Measurements from ENCODE around the gene NEU2.
"Not testable (repeated sequence)": the region's sequence is repeated elsewhere in the genome, so short reads cannot be mapped to it uniquely, and the experiment has no call there.

The NEU2 gene

GRCh38 chr2:233010569-233011267, 21.8 kb upstream of the NEU2 start:
- DNase-seq, result no peak

DNA sequence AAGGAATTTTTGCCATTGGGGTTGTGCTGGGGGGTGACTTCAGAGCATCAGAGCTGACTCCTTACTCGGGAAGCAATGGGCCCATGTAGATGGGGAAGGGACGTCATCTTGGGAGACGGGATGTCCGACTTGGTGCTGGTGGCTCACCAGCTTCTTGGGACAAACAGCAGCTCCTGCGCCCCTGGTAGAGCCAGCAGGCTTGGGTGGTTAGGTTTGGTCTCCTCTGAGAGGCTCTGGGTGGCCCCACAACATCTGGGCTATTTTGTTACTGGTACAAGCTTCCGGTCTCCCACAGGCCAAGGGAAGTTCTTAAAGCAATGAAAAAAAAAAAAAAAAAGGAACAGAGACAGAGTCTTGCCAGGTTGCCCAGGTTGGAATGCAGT, 21.2 kb upstream of the NEU2 start:
- no peak for DNase-seq

- DNase-seq, result no peak
Measured at GRCh38 chr2:233011702-233012131, 20.8 kb upstream of the NEU2 start.

- DNase-seq, result no peak
Measured at GRCh38 chr2:233012301-233012971, 20.0 kb upstream of the NEU2 start.

DNA sequence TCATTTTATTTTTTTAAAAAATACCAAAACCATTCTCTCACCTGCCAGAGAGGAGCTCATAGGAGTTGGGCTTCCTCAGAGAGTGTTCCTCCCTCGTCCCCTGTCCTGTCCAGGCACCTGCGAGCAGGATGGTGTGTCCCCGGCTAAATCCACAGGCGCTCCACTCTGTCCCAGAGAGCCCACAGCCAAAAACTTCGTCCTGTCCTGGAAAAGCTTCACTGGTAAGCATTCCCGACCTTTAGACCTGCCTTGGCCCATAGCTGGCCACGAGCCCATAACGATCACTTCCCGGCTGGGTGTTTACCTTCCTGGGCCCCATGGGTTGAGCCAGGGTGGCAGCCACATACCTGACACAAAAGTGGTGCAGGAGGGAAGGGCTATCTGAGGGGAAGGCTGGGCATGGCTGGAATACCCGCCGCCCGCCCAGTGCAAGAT, 19.4 kb upstream of the NEU2 start, which contains the start of gene NGEF:
TSS of gene NGEF (minus strand) at position 230 of the 435 bp plus-strand sequence. CDS start 38,366 bp downstream, outside the sequence.
- no peak for DNase-seq

DNA sequence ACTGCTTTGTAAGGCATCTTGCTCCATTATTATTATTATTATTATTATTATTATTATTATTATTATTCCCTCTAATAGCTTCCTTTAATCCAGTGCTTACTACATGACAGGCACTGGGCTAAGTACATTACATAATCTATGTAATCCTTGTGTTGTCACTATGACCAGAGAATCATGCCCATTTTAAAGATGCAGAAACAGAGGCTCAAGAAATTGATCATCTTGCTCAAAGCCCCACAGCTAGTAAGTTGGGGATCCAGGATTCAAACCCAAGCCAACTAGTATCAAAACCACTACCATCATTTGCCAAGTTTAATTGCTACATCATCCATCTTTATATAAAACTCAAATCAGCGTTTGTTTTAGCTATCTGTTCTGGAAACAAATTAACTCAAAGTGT, 18.8 kb upstream of the NEU2 start:
- DNase-seq, result no peak

DNA sequence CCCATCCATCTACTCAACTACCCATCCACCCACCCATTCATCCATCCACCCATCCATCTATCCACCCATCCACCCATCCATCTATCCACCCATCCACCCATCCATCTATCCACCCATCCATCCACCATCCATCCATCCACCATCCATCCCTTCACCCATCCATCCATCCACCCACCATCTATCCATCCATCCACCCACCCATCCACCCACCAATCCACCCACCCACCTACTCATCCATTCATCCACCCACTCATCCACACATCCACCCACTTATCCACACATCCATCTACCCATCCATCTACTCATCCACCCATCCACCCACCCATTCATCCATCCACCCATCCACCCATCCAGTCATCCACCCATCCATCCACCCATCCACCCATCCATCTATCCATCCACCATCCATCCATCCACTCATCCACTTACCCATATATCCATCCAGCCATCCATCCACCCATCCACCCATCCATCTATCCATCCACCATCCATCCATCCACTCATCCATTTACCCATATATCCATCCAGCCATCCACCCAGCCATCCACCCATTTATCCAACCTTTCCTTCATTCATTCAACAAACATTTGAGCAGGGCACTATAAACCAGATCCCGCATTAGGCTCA, 17.3 kb upstream of the NEU2 start:
- no peak for DNase-seq

- DNase-seq, result no peak
Measured at GRCh38 chr2:233017947-233018346, 14.5 kb upstream of the NEU2 start.

DNA sequence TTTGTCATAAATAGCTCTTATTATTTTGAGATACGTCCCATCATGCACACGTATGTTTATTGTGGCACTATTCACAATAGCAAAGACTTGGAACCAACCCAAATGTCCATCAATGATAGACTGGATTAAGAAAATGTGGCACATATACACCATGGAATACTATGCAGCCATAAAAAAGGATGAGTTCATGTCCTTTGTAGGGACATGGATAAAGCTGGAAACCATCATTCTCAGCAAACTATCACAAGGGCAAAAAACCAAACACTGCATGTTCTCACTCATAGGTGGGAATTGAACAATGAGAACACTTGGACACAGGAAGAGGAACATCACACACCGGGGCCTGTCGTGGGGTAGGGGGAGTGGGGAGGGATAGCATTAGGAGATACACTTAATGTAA, 12.9 kb upstream of the NEU2 start:
- DNase-seq, result not testable (repeated sequence)

DNA sequence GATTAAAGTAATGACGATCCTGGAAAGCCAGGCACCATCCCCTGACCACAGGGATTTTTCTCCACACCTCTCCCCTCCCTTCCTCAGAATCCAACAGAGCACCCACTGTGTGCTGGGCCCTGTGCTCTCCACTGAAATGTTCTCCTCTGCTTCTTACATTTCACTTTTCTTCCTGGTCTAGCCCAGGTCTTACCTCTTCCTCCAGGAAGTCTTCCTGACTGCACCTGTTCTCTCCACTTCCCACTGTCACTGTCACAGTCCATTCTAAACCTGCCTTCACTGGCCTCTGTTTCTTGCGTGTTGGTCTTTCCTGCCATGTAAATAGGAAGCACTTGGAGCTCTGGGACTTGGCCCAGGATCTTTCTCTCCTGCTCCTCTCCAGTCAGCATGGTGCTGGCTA, 12.0 kb upstream of the NEU2 start:
- DNase-seq, result no peak

DNA sequence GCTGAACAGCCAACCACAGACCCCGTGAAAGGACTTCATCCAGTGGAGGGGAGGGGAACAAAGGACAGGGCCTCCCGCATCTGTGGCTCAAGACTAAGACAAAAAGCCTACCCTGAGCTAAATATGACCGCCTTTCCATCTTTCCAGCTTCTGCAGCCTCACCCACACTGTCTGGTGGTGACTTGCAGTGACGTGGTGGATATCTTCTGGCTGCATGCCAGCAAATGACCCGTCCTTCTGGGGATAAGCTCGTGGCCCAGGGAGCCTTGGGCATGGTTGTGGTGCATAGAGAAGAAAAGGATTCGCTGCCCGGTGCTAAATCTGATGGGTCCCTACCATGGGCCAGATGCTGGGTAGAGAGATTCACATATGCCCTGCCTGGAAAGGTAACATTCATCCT, 10.7 kb upstream of the NEU2 start:
- DNase-seq, result no peak

DNA sequence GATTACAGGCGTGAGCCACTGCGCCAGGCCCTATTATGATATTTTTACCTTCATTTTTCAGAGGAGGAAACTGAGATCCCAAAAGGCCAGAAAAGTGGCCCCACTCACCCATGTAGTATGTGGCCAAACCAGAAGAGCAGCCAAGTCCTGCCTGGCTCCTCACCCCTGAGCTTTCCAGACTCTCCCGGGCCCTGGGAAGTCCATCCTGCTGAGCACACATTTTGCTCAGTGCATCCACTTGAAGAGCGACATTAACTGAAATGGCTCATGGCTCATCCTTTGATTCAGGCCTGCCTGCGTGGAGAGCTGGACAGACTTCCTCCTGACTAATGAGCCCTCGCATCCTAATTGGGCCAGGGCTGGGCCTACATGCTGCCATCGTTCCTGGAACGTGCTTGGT, 9.9 kb upstream of the NEU2 start:
- DNase-seq, result no peak

- DNase-seq, result no peak
Measured at GRCh38 chr2:233023007-233023760, 9.3 kb upstream of the NEU2 start.

DNA sequence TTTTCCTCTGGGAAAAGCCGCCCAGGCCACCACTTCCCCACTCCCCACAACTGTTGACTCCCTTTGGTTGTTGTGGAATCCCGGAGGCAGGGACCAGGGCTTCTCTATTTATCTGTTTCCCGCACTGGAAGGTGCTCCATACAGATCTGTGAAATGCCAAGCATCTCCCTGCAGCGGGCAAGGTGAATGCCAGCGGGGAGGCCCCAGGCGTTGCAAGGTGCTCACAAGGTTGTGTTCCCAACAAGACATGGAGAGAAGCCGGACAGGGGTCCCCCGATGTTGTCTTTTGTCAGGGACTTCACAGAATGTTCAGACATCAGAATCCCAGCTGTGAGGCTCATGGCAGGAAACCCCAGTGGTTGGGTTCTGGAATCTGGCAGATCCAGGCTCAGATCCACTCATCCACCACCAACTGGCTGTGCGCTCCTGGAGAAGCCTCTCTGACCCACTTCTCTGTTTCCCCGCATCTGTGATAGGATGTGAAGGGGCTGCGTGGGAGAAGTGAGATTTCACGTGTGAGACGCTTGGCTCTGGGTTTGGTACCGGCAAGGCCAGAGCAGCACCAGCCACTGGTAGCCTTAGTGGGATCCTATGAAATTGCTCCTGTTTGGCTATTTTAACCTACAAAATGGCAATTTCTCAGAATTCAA, 8.6 kb upstream of the NEU2 start:
- DNase-seq, result no peak

GRCh38 chr2:233025706-233026105, 6.8 kb upstream of the NEU2 start:
- no peak for DNase-seq

GRCh38 chr2:233026198-233026813, 6.2 kb upstream of the NEU2 start:
- DNase-seq, result no peak

GRCh38 chr2:233029321-233029720, 3.2 kb upstream of the NEU2 start:
- no peak for DNase-seq

DNA sequence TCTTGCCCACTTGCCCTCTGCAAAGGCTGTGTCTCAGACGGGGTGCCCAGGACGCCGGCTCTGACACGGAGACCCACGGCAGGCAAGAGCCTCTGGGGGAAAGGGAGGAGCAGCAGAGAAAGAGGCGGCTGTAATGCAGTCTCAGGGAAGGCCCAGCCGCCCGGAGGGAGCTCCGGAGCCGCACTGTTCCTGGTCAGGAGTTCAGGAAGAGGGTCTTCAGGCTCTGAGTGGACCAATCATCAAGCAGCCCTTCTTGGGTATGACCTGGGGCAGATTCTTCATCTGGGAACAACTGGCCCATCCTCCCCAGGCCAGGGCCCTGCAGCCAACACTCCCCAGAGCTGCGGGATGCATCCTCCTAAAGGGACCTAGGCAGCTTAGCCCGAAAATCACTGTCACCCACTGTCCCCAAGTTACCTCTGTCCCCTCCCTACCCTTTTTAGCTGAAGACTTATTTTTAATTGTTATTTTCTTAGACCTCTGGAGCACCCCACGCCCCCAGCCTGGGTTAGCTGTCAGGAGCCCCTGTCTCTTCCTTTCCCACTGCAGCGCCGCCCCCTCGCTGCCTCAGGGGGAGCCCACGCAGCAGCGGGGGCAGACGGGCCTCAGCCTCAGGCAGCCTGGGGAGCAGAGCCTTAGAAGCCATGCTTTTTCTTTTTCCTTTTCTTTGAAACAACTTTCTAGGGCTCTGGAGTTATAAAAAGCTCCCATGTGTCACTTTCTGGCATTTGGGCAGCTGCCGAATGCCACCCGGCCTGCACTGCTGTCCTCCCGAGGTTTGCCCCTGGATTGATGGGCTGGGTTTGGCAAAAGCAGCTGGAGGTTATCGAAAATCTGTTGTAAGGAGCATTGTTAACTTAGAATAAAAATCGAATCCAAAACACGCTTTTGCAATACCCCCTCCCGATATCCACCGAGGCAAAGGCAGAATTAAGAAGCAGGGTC, 644 bp upstream of the NEU2 start:
- DNase-seq, result no peak

- peak; percentile 10 for DNase-seq
Measured at GRCh38 chr2:233033672-233034071, 1.2 kb downstream of the NEU2 start.

DNA sequence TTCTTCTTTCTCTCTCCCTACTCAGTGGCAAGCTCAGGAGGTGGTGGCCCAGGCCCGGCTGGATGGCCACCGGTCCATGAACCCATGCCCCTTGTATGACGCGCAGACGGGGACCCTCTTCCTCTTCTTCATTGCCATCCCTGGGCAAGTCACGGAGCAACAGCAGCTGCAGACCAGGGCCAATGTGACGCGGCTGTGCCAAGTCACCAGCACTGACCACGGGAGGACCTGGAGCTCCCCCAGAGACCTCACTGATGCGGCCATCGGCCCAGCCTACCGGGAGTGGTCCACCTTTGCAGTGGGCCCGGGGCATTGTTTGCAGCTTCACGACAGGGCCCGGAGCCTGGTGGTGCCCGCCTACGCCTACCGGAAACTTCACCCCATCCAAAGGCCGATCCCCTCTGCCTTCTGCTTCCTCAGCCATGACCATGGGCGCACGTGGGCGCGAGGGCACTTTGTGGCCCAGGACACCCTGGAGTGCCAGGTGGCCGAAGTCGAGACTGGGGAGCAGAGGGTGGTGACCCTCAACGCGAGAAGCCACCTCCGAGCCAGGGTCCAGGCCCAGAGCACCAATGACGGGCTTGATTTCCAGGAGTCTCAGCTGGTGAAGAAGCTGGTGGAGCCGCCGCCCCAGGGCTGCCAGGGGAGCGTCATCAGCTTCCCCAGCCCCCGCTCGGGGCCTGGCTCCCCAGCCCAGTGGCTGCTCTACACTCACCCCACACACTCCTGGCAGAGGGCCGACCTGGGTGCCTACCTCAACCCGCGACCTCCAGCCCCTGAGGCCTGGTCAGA, 1.8 kb downstream of the NEU2 start:
- DNase-seq, result no peak
